GM12878 (cell line): Measurements from ENCODE around the gene USP34. TPM values are rescaled to one million over a fixed set of nuclear protein-coding genes. Genes with fewer than 3 reads are reported as not detected.

Source experiments
- ATAC-seq: fragments of 200-7000 bp; cut with Tn5 transposase; 3 replicates; pipeline ENCODE4 v1.9.1; 2020; ENCODE audit warnings: mild to moderate bottlenecking, moderate library complexity
- BruUV-seq: library from RNA; stranded (reverse); fragments of 400-500 nt; replicated peaks from 2 replicates; lab custom pipeline; 2021; lab: Mats Ljungman, UMichigan
- CTCF ChIA-PET: fragments of 300-600 bp; sonication (Branson Sonifier 250); formaldehyde crosslinking; extraction: SDS; loops from one replicate; lab custom pipeline; 2021; ENCODE audit warnings: inconsistent platforms; lab: Yijun Ruan, JAX
- POLR2A ChIA-PET: fragments of 350-600 bp; formaldehyde crosslinking; extraction: SDS; loops from one replicate; lab custom pipeline; 2021; ENCODE audit warnings: inconsistent platforms; lab: Charles Lee
- RAD21 ChIA-PET: fragments of 300-600 bp; sonication (Branson Sonifier 250); formaldehyde crosslinking; loops from one replicate; lab custom pipeline; 2023; ENCODE audit warnings: antibody characterized with exemption; ENCODE audit not compliant: unreplicated experiment; lab: Charles Lee
- SMC1A ChIA-PET: fragments of 300-600 bp; sonication (Branson Sonifier 250); formaldehyde crosslinking; loops from one replicate; lab custom pipeline; 2023; ENCODE audit not compliant: unreplicated experiment, uncharacterized antibody; lab: Charles Lee
- DNase-seq: peaks from one replicate; pipeline ENCODE4 v3.0.0-alpha.2; 2011; ENCODE audit warnings: low read depth, low spot score
- FAIRE-seq: peaks from 3 replicates; lab custom pipeline; 2011; peaks lifted over from hg19 to GRCh38; lab: Jason Lieb, UNC
- H2AFZ ChIP-seq: 2 replicates; pipeline ENCODE4 v1.6.0; 2011; ENCODE audit warnings: low read depth, low read length, control low read depth; ENCODE audit not compliant: control insufficient read depth
- H3K27ac ChIP-seq: 2 replicates; pipeline ENCODE4 v1.5.1; 2011; ENCODE audit warnings: control low read depth; ENCODE audit not compliant: control insufficient read depth, insufficient read depth
- H3K27me3 ChIP-seq, 2 experiments: replicated peaks in 1 of 2; 2 replicates each; pipeline versions ENCODE4 v1.6.0 to v1.6.1; 2011; ENCODE audit warnings: low read length in 1 of 2; ENCODE audit not compliant: control insufficient read depth in 2 of 2, insufficient read depth in 2 of 2
- H3K36me3 ChIP-seq, 2 experiments: 2 replicates each; pipeline ENCODE4 v1.5.1; 2011; ENCODE audit warnings: low read length in 1 of 2; ENCODE audit not compliant: control insufficient read depth in 2 of 2, insufficient read depth in 2 of 2
- H3K4me1 ChIP-seq: 2 replicates; pipeline ENCODE4 v1.6.1; 2011; ENCODE audit warnings: mild to moderate bottlenecking, low read length, moderate library complexity, mixed read lengths; ENCODE audit not compliant: control insufficient read depth, insufficient read depth
- H3K4me2 ChIP-seq: 2 replicates; pipeline ENCODE4 v1.6.0; 2011; ENCODE audit warnings: control low read depth; ENCODE audit not compliant: control insufficient read depth, insufficient read depth
- H3K4me3 ChIP-seq: fragments of 200-600 bp; sonication (generic); 2 replicates; pipeline ENCODE4 v1.5.1; 2016
- H3K79me2 ChIP-seq: 2 replicates; pipeline ENCODE4 v1.6.0; 2011; ENCODE audit warnings: low read length; ENCODE audit not compliant: control insufficient read depth, insufficient read depth
- H3K9ac ChIP-seq: 2 replicates; pipeline ENCODE4 v1.8.0; 2011; ENCODE audit warnings: low read length, control low read depth, mixed read lengths; ENCODE audit not compliant: control insufficient read depth, insufficient read depth
- H3K9me3 ChIP-seq: replicated peaks from 3 replicates; pipeline ENCODE4 v1.5.1; 2011; ENCODE audit warnings: mild to moderate bottlenecking, low read length; ENCODE audit not compliant: control insufficient read depth, insufficient read depth
- H4K20me1 ChIP-seq: 2 replicates; pipeline ENCODE4 v1.6.0; 2011; ENCODE audit not compliant: control insufficient read depth, insufficient read depth
- LARP7 ChIP-seq: fragments of 450-650 bp; IDR thresholded peaks from 2 replicates; pipeline ENCODE4 v1.6.1; 2017; ENCODE audit warnings: mild to moderate bottlenecking
- MTA3 ChIP-seq: IDR thresholded peaks from 2 replicates; pipeline ENCODE4 v1.6.1; 2012; ENCODE audit warnings: low read length, inconsistent platforms, borderline replicate concordance
- RELB ChIP-seq: fragments of 450-650 bp; IDR thresholded peaks from 2 replicates; pipeline ENCODE4 v1.6.1; 2017; ENCODE audit warnings: low read depth, mild to moderate bottlenecking, moderate library complexity
- SMAD1 ChIP-seq: fragments of 450-650 bp; IDR thresholded peaks from 2 replicates; pipeline ENCODE4 v1.6.1; 2018; ENCODE audit warnings: mild to moderate bottlenecking, low read depth; ENCODE audit not compliant: partially characterized antibody
- SMARCA5 ChIP-seq: fragments of 450-650 bp; IDR thresholded peaks from 2 replicates; pipeline ENCODE4 v1.6.1; 2017; ENCODE audit warnings: mild to moderate bottlenecking
- USF1 ChIP-seq: IDR thresholded peaks from 2 replicates; pipeline ENCODE4 v1.6.1; 2011; ENCODE audit warnings: borderline replicate concordance, low read depth, mild to moderate bottlenecking, moderate library complexity, mixed read lengths, low read length; ENCODE audit not compliant: insufficient read depth; ENCODE audit errors: extremely low read length
- ZNF274 ChIP-seq: IDR thresholded peaks from one replicate; pipeline ENCODE4 v1.8.0; 2011; ENCODE audit not compliant: insufficient read length, insufficient read depth
- WGBS: methylation state at CpG from one replicate; pipeline ENCODE4 v1.1.6; 2016; ENCODE audit warnings: low lambda C conversion rate; ENCODE audit not compliant: insufficient replicate concordance, insufficient coverage; ENCODE audit errors: missing lambda C conversion rate; 5-methylcytosine and 5-hydroxymethylcytosine counted together
- in situ Hi-C: fragments of 300-500 bp; cut with MboI; formaldehyde crosslinking; loops from 9 replicates; pipeline ENCODE4 v1.14.3; 2018; ENCODE audit warnings: mixed read lengths
- intact Hi-C: fragments of 100-400 bp; cut with micrococcal nuclease; formaldehyde crosslinking; loops from one replicate; pipeline ENCODE4 v1.14.2; 2022; ENCODE audit not compliant: unreplicated experiment
- polyA plus RNA-seq, 11 experiments: library from polyadenylated mRNA; depleted of rRNA in 4 of 11; unstranded in 6 of 11; stranded (reverse) in 5 of 11; fragments of >200 nt; fragmentation: Nextera tagmentation in 4 of 11; fragmentation: Illumina TruSeq in 1 of 11; extraction: Ambion mirVana in 4 of 11; extraction: Trizol in 1 of 11; gene quantifications; 1 replicate in 1 of 11; 2 replicates in 10 of 11; pipeline versions ENCODE4 v1.2.1 to v1.2.3, GENCODE V29; 2011 to 2016; ENCODE audit warnings: inconsistent platforms in 2 of 11, missing spikeins in 2 of 11, low read depth in 1 of 11
- total RNA-seq, 4 experiments: library from RNA; depleted of rRNA in 3 of 4; stranded (reverse); fragments of >200 nt in 3 of 4; fragmentation: Illumina TruSeq in 1 of 4; extraction: Trizol in 1 of 4; gene quantifications; 2 replicates each; pipeline versions ENCODE4 v1.2.1 to v1.2.3, GENCODE V29; 2013 to 2021

Gene USP34
- total and polyA plus RNA-seq, 10 of the 15 experiments (the other 5 are each of a cell fraction or from before 2014, with no cell fraction given), result 26.2 to 106 (median 62.1) TPM

- ATAC-seq (no peak), DNase-seq (no peak), FAIRE-seq (no peak)
- Histone ChIP-seq H3K4me3 (no peak overlapping the region), H3K9ac (no peak overlapping the region), H3K4me1 (no peaks in the 10 kb centered on the region), H4K20me1 (no peaks in the 10 kb centered on the region), H3K27me3 (no peaks in the 10 kb centered on the region), H3K27ac (no peak overlapping the region), H3K9me3 (no peaks in the 10 kb centered on the region), H3K36me3 (peaks cover 2 to 17% of the 10 kb centered on the region in 2 experiments; a peak in 3 of 4 replicates), H2AFZ (no peak overlapping the region), H3K4me2 (no peak overlapping the region), H3K79me2 (no peaks in the 10 kb centered on the region)
- TF ChIP-seq ZNF274 (no peak), SMARCA5 (no peak), LARP7 (no peak), SMAD1 (no peak), MTA3 (no peak), RELB (no peak), USF1 (no peak)
- ChIA-PET SMC1A (no interaction called here), RAD21 (no interaction called here), POLR2A (no interaction called here), CTCF (no interaction called here)
- BruUV-seq, result TSS peak; percentile 31
- intact Hi-C loops, result no loop called here
- 94% methylated on average over 13 of the region's 13 CpGs for WGBS
- in situ Hi-C loops, result no loop called here
These were observed 193.1 kb downstream of the USP34 start for GRCh38 chr2:61277756-61278155.
